WI38 (cell line): ENCODE data around the gene CBX2.

ENCODE experiments used
- H3K4me3 ChIP-seq: 2 replicates; pipeline ENCODE4 v1.5.1; 2011; ENCODE audit warnings: low read depth, mild to moderate bottlenecking, control low read depth, low read length
- CTCF ChIP-seq: IDR thresholded peaks from 2 replicates; pipeline ENCODE4 v1.5.1; 2012; ENCODE audit warnings: low read depth, mild to moderate bottlenecking, control low read depth, low read length

Gene CBX2

GRCh38 chr17:79795795-79796443, 18.0 kb downstream of the CBX2 start:
- TF ChIP-seq CTCF = no peak
- peak overlapping the region; percentile 79 for H3K4me3 ChIP-seq

- H3K4me3 ChIP-seq = peak overlapping the region; percentile 79
- TF ChIP-seq CTCF = no peak
These were observed 18.5 kb downstream of the CBX2 start for GRCh38 chr17:79796444-79796762.

GRCh38 chr17:79796763-79797491, 19.0 kb downstream of the CBX2 start, which contains the start of gene CBX8:
TSS of gene CBX8 (minus strand) at chr17:79797077. CDS start at chr17:79796998, 79 bp downstream.
- TF ChIP-seq CTCF = no peak
- peak within 1 kb of the TSS; percentile 79 for H3K4me3 ChIP-seq

- TF ChIP-seq CTCF = no peak
- peak overlapping the region; percentile 49 for H3K4me3 ChIP-seq
These were observed 19.7 kb downstream of the CBX2 start for GRCh38 chr17:79797492-79798298.

GRCh38 chr17:79798299-79799173, 20.6 kb downstream of the CBX2 start:
- TF ChIP-seq CTCF = no peak
- H3K4me3 ChIP-seq = no peak overlapping the region; the same call in 1 of the 2 replicates

- H3K4me3 ChIP-seq = no peak overlapping the region
These were observed 21.2 kb downstream of the CBX2 start for GRCh38 chr17:79799174-79799537.

More at GRCh38 chr17:79799174-79799537, 21.2 kb downstream of the CBX2 start:
- no peak for TF ChIP-seq CTCF
